ENCODE measurements around the gene SULF2.
A peak's percentile ranks its signal among the peaks of the same experiment; 100 is the strongest.

DNA sequence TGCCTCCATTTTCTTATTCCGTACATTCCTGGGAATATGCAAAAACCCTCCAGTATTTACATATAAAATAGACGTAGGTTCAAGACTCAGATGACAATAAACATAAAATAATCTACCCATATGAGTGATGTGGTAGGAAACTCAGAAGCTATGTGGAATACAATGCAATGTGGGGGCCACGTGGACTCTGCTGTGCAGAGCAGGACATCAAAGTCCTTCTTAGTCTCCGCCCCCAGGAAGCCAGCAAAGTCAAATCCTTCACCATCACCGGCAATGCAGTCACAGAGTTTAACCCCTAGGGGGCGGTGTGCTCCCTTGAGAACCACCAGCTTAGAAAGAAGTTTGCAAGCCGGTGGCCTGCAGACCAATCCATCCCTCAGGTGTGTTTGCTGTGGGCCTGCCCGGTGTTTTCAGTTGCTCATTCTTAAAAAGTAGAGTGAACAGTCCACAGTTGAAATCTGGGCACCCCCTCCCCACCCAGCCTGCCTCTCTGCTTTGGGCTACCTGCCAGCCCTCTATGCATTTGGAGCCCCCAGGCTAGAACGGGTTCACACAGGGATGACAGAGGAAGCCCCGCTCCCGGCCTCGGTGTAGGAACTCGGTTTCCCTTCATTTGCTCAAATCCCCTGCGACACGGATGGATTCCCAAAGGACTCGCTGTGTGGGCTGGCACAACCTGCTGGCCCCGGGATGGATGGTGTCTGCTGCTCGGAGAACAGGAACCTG, 59.9 kb downstream of the SULF2 start:
- TF ChIP-seq CTCF (conservative IDR thresholded peaks at IDR 0.05 in 1 of 2, IDR thresholded peaks at IDR 0.05 in 1 of 2; ENCODE audit: extremely low read depth in 1 of 2, insufficient read depth in 1 of 2, low read depth in 1 of 2, low read length in 2 of 2), result peak; percentile 92 to 95
- TF ChIP-seq EZH2 (IDR thresholded peaks at IDR 0.05; ENCODE audit: borderline replicate concordance, low read length), result no peak
